HepG2 (cell line): ENCODE data around the gene SLC2A6. TPM values are rescaled to one million over a fixed set of nuclear protein-coding genes. Genes with fewer than 3 reads are reported as not detected.

Source experiments
- BRCA1 ChIP-seq: sonication (generic); formaldehyde crosslinking; IDR thresholded peaks from 2 replicates; pipeline ENCODE4 v1.4.0; 2020; ENCODE audit warnings: missing genetic modification reagents
- CENPX ChIP-seq: sonication (generic); formaldehyde crosslinking; IDR thresholded peaks from 2 replicates; pipeline ENCODE4 v1.9.0; 2021; ENCODE audit warnings: mild to moderate bottlenecking, missing genetic modification reagents, moderate library complexity
- ELF1 ChIP-seq: sonication (generic); formaldehyde crosslinking; IDR thresholded peaks from 2 replicates; pipeline ENCODE4 v1.4.0; 2020; ENCODE audit warnings: missing genetic modification reagents
- FOXO1 ChIP-seq: sonication (generic); formaldehyde crosslinking; IDR thresholded peaks from 2 replicates; pipeline ENCODE4 v1.4.0; 2020; ENCODE audit warnings: missing genetic modification reagents
- HIVEP1 ChIP-seq: sonication (generic); formaldehyde crosslinking; IDR thresholded peaks from 2 replicates; pipeline ENCODE4 v1.4.0; 2020; ENCODE audit warnings: mild to moderate bottlenecking, missing genetic modification reagents
- HOXD1 ChIP-seq: sonication (generic); formaldehyde crosslinking; IDR thresholded peaks from 2 replicates; pipeline ENCODE4 v1.5.0; 2020; ENCODE audit warnings: missing genetic modification reagents
- MATR3 ChIP-seq: sonication (generic); formaldehyde crosslinking; IDR thresholded peaks from 2 replicates; pipeline ENCODE4 v1.4.0; 2020; ENCODE audit warnings: missing genetic modification reagents
- MYNN ChIP-seq: sonication (generic); formaldehyde crosslinking; IDR thresholded peaks from 2 replicates; pipeline ENCODE4 v1.4.0; 2020; ENCODE audit warnings: mild to moderate bottlenecking, low read depth, missing genetic modification reagents
- RBM39 ChIP-seq: fragments of 200-400 bp; formaldehyde crosslinking; IDR thresholded peaks from one replicate; pipeline ENCODE4 v1.6.1; 2018; ENCODE audit warnings: antibody characterized with exemption, mild to moderate bottlenecking, low read depth, low read length; ENCODE audit not compliant: poor library complexity, severe bottlenecking
- RFXAP ChIP-seq: sonication (generic); formaldehyde crosslinking; IDR thresholded peaks from 2 replicates; pipeline ENCODE4 v1.4.0; 2020; ENCODE audit warnings: missing genetic modification reagents, borderline replicate concordance
- RORA ChIP-seq: sonication (generic); formaldehyde crosslinking; IDR thresholded peaks from 2 replicates; pipeline ENCODE4 v1.5.0; 2020; ENCODE audit warnings: mild to moderate bottlenecking, missing genetic modification reagents, moderate library complexity
- TCF7 ChIP-seq: sonication (generic); IDR thresholded peaks from 2 replicates; pipeline ENCODE4 v1.6.1; 2016; ENCODE audit warnings: antibody characterized with exemption, low read depth
- ZNF292 ChIP-seq: sonication (generic); formaldehyde crosslinking; IDR thresholded peaks from 2 replicates; pipeline ENCODE4 v1.8.1; 2022; ENCODE audit warnings: mild to moderate bottlenecking, low read depth, missing genetic modification reagents, borderline replicate concordance
- ZNF3 ChIP-seq: IDR thresholded peaks from 2 replicates; pipeline ENCODE4 v1.7.0; 2017; ENCODE audit warnings: inconsistent platforms
- ZNF337 ChIP-seq: sonication (generic); formaldehyde crosslinking; IDR thresholded peaks from 2 replicates; pipeline ENCODE4 v1.5.1; 2020; ENCODE audit warnings: missing genetic modification reagents, low read depth, mild to moderate bottlenecking, borderline replicate concordance
- ZNF44 ChIP-seq: sonication (generic); formaldehyde crosslinking; IDR thresholded peaks from 2 replicates; pipeline ENCODE4 v1.5.1; 2020; ENCODE audit warnings: mild to moderate bottlenecking, missing genetic modification reagents
- polyA plus RNA-seq, 8 experiments: library from polyadenylated mRNA; depleted of rRNA in 3 of 8; stranded (reverse) in 7 of 8; unstranded in 1 of 8; fragments of >200 nt; fragmentation: Illumina TruSeq in 4 of 8; extraction: Trizol in 4 of 8; gene quantifications; 2 replicates each; pipeline versions ENCODE4 v1.2.1 to v1.2.3, GENCODE V29; 2011 to 2016; ENCODE audit warnings: low read depth in 4 of 8, missing spikeins in 1 of 8, mixed read lengths in 1 of 8; ENCODE audit not compliant: insufficient read depth in 1 of 8
- total RNA-seq, 5 experiments: library from RNA; depleted of rRNA; stranded (reverse); fragments of >200 nt; fragmentation: Illumina TruSeq; extraction: Trizol; gene quantifications; 2 replicates each; pipeline ENCODE4 v1.2.3, GENCODE V29; 2016; ENCODE audit warnings: low read depth in 1 of 5
- TF ChIP-seq, protein P1 (sequence below): sonication (generic); formaldehyde crosslinking; IDR thresholded peaks from 2 replicates; pipeline ENCODE4 v1.4.0; 2020; ENCODE audit warnings: missing genetic modification reagents
- TF ChIP-seq, protein P2 (sequence below): sonication (generic); formaldehyde crosslinking; IDR thresholded peaks from 2 replicates; pipeline ENCODE4 v1.4.0; 2020; ENCODE audit warnings: missing genetic modification reagents
- TF ChIP-seq, protein P3 (sequence below): sonication (generic); formaldehyde crosslinking; IDR thresholded peaks from 2 replicates; pipeline ENCODE4 v1.5.1; 2020; ENCODE audit warnings: missing genetic modification reagents, mild to moderate bottlenecking, borderline replicate concordance
- TF ChIP-seq, protein P4 (sequence below): IDR thresholded peaks from 2 replicates; pipeline ENCODE4 v1.4.0; 2020; ENCODE audit warnings: mild to moderate bottlenecking, missing genetic modification reagents

SLC2A6 gene
- total and polyA plus RNA-seq, 2 of the 13 experiments (the other 11 are each of a cell fraction or from before 2014, with no cell fraction given), result 4.1 to 15.0 TPM

DNA sequence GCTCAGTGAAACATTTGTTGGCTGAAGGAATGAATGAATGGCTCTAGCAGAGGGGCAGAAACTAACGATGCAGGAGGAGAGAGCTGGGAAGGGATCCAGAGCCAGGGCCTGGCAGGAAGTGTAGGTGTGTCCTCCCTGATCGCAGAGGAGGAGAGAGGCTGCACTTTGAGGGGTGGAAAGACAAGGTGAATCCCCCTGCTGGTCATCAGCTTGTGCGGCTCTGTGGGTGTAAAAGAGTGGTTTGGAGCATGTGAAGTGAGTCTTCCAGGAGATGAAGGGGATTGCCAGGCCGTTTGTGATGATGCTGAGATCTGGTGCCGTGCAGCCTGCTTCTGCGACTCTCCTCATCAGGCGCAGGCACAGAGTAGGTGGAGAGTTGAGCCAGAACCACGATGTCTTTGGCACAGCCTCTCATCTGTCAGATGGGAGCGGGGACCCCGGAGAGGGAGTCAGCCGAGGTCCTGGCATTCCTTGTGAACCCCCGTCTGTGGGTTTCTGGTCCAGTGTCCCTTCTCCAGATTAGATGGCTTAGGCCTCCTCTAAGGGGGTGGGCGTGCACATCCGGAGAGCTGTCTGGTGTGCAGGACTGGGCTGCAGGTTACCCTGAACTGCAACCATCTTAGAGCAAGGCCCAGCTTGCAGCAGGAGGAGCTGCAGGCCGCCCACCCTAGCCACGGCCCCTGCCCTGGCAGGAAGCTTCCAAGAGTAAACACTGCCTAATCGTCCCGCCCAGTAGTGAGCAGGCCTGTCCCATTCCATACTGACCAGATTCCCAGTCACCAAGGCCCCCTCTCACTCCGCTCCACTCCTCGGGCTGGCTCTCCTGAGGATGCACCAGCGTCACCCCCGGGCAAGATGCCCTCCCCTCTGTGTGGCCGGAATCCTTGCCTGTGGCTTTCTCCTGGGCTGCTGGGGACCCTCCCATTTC lies 57.0 kb downstream of the SLC2A6 start, which contains the start of gene ADAMTS13 (continued):
- no peak for TF ChIP-seq ELF1
- TF ChIP-seq, protein P1, sequence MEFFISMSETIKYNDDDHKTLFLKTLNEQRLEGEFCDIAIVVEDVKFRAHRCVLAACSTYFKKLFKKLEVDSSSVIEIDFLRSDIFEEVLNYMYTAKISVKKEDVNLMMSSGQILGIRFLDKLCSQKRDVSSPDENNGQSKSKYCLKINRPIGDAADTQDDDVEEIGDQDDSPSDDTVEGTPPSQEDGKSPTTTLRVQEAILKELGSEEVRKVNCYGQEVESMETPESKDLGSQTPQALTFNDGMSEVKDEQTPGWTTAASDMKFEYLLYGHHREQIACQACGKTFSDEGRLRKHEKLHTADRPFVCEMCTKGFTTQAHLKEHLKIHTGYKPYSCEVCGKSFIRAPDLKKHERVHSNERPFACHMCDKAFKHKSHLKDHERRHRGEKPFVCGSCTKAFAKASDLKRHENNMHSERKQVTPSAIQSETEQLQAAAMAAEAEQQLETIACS (CRISPR knock-in tag), result no peak
- TF ChIP-seq RBM39, result no peak
- TF ChIP-seq BRCA1, result no peak
- no peak for TF ChIP-seq RFXAP (CRISPR knock-in tag)
- no peak for TF ChIP-seq FOXO1
- TF ChIP-seq ZNF3 (CRISPR knock-in tag), result no peak
- TF ChIP-seq MATR3 (CRISPR knock-in tag), result no peak
- TF ChIP-seq, protein P2, sequence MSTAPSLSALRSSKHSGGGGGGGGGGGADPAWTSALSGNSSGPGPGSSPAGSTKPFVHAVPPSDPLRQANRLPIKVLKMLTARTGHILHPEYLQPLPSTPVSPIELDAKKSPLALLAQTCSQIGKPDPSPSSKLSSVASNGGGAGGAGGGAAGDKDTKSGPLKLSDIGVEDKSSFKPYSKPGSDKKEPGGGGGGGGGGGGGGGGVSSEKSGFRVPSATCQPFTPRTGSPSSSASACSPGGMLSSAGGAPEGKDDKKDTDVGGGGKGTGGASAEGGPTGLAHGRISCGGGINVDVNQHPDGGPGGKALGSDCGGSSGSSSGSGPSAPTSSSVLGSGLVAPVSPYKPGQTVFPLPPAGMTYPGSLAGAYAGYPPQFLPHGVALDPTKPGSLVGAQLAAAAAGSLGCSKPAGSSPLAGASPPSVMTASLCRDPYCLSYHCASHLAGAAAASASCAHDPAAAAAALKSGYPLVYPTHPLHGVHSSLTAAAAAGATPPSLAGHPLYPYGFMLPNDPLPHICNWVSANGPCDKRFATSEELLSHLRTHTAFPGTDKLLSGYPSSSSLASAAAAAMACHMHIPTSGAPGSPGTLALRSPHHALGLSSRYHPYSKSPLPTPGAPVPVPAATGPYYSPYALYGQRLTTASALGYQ (CRISPR knock-in tag), result no peak
- TF ChIP-seq MYNN (CRISPR knock-in tag), result no peak
- no peak for TF ChIP-seq ZNF337 (CRISPR knock-in tag)
- TF ChIP-seq TCF7, result no peak
- no peak for TF ChIP-seq ZNF292
- no peak for TF ChIP-seq RORA (CRISPR knock-in tag)
- no peak for TF ChIP-seq HIVEP1 (CRISPR knock-in tag)
- no peak for TF ChIP-seq HOXD1 (CRISPR knock-in tag)
- no peak for TF ChIP-seq CENPX
- TF ChIP-seq ZNF44, result no peak
- TF ChIP-seq, protein P3, sequence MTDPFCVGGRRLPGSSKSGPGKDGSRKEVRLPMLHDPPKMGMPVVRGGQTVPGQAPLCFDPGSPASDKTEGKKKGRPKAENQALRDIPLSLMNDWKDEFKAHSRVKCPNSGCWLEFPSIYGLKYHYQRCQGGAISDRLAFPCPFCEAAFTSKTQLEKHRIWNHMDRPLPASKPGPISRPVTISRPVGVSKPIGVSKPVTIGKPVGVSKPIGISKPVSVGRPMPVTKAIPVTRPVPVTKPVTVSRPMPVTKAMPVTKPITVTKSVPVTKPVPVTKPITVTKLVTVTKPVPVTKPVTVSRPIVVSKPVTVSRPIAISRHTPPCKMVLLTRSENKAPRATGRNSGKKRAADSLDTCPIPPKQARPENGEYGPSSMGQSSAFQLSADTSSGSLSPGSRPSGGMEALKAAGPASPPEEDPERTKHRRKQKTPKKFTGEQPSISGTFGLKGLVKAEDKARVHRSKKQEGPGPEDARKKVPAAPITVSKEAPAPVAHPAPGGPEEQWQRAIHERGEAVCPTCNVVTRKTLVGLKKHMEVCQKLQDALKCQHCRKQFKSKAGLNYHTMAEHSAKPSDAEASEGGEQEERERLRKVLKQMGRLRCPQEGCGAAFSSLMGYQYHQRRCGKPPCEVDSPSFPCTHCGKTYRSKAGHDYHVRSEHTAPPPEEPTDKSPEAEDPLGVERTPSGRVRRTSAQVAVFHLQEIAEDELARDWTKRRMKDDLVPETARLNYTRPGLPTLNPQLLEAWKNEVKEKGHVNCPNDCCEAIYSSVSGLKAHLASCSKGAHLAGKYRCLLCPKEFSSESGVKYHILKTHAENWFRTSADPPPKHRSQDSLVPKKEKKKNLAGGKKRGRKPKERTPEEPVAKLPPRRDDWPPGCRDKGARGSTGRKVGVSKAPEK, result no peak
- TF ChIP-seq, protein P4, sequence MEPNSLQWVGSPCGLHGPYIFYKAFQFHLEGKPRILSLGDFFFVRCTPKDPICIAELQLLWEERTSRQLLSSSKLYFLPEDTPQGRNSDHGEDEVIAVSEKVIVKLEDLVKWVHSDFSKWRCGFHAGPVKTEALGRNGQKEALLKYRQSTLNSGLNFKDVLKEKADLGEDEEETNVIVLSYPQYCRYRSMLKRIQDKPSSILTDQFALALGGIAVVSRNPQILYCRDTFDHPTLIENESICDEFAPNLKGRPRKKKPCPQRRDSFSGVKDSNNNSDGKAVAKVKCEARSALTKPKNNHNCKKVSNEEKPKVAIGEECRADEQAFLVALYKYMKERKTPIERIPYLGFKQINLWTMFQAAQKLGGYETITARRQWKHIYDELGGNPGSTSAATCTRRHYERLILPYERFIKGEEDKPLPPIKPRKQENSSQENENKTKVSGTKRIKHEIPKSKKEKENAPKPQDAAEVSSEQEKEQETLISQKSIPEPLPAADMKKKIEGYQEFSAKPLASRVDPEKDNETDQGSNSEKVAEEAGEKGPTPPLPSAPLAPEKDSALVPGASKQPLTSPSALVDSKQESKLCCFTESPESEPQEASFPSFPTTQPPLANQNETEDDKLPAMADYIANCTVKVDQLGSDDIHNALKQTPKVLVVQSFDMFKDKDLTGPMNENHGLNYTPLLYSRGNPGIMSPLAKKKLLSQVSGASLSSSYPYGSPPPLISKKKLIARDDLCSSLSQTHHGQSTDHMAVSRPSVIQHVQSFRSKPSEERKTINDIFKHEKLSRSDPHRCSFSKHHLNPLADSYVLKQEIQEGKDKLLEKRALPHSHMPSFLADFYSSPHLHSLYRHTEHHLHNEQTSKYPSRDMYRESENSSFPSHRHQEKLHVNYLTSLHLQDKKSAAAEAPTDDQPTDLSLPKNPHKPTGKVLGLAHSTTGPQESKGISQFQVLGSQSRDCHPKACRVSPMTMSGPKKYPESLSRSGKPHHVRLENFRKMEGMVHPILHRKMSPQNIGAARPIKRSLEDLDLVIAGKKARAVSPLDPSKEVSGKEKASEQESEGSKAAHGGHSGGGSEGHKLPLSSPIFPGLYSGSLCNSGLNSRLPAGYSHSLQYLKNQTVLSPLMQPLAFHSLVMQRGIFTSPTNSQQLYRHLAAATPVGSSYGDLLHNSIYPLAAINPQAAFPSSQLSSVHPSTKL (CRISPR knock-in tag), result no peak
